ACC112 (cell line): ENCODE data around the gene MCUB.

Experiments
- H2AFZ ChIP-seq: fragments of 200-600 bp; sonication (generic); one replicate; pipeline ENCODE4 v1.6.0; 2017; ENCODE audit warnings: antibody characterized with exemption, low read length; ENCODE audit not compliant: unreplicated experiment
- H3K27ac ChIP-seq: fragments of 200-600 bp; sonication (generic); 2 replicates; pipeline ENCODE4 v1.5.1; 2014; ENCODE audit warnings: low read depth, mild to moderate bottlenecking, antibody characterized with exemption, low read length, moderate library complexity
- H3K27me3 ChIP-seq: fragments of 200-600 bp; sonication (generic); 2 replicates; pipeline ENCODE4 v1.6.1; 2014; ENCODE audit warnings: mild to moderate bottlenecking, antibody characterized with exemption, low read length, moderate library complexity, mixed read lengths; ENCODE audit not compliant: insufficient read depth
- H3K36me3 ChIP-seq: fragments of 200-600 bp; sonication (generic); 2 replicates; pipeline ENCODE4 v1.6.1; 2016; ENCODE audit warnings: mild to moderate bottlenecking, antibody characterized with exemption, low read length, moderate library complexity, mixed read lengths; ENCODE audit not compliant: insufficient read depth
- H3K4me1 ChIP-seq: fragments of 200-600 bp; sonication (generic); one replicate; pipeline ENCODE4 v1.6.1; 2016; ENCODE audit warnings: low read length, mixed read lengths; ENCODE audit not compliant: insufficient read depth, unreplicated experiment, control insufficient read depth
- H3K4me3 ChIP-seq: fragments of 200-600 bp; sonication (generic); 2 replicates; pipeline ENCODE4 v1.5.1; 2014; ENCODE audit warnings: mild to moderate bottlenecking, low read depth, low read length
- H3K79me2 ChIP-seq: fragments of 200-600 bp; sonication (generic); one replicate; pipeline ENCODE4 v1.6.0; 2016; ENCODE audit warnings: low read length; ENCODE audit not compliant: control insufficient read depth, unreplicated experiment, insufficient read depth

The MCUB gene

DNA sequence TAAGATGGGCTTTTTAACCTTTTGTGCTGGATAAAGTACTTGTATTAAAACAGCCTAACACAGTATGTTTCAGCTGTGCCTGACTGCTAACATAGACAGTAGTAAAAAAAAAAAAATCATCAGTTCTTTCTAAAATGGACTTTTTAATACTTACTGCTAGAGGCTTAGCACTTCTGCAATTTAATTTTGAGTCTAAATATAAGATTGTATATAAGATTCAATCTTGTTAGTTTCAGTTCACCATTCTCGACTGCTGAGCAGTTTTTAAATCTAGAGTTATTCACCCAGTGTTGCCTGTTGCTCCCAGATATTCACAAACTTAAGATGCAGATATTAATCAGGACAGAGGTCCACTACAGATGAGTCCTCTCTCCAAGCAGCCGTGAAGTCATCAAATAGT, 163.1 kb downstream of the MCUB start:
- Histone ChIP-seq H2AFZ (no peak overlapping the region), H3K4me1 (peaks cover 3% of the 10 kb centered on the region), H3K79me2 (peaks cover 4% of the 10 kb centered on the region), H3K27me3 (no peaks in the 10 kb centered on the region), H3K27ac (no peak overlapping the region), H3K4me3 (no peak overlapping the region), H3K36me3 (0 out of 2 replicates have a peak, but pooled peaks cover 3% of the 10 kb centered on the region)

DNA sequence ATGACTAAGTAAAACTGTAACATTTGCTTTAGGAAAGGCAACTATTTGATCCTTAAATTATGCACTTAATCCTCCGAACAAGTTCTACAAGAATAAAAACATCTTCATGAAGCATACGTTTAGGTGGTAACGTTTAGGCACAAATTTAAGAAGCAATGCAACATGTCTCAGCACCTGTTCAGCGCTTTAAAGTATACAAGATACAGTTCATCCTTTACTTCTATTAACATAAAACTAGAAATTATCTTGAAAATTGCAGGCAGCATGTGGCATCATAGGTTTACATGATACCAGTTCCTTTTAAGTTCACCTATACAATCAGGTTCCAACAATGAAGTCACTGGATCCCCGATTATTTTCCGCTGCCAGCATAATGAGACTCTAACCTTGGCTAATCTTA, 168.3 kb downstream of the MCUB start:
- Histone ChIP-seq H3K27me3 (no peaks in the 10 kb centered on the region), H2AFZ (no peak overlapping the region), H3K79me2 (peaks cover 4% of the 10 kb centered on the region), H3K4me1 (peaks cover 9% of the 10 kb centered on the region), H3K36me3 (no peaks in the 10 kb centered on the region), H3K27ac (no peak overlapping the region), H3K4me3 (peak overlapping the region; percentile 82)

DNA sequence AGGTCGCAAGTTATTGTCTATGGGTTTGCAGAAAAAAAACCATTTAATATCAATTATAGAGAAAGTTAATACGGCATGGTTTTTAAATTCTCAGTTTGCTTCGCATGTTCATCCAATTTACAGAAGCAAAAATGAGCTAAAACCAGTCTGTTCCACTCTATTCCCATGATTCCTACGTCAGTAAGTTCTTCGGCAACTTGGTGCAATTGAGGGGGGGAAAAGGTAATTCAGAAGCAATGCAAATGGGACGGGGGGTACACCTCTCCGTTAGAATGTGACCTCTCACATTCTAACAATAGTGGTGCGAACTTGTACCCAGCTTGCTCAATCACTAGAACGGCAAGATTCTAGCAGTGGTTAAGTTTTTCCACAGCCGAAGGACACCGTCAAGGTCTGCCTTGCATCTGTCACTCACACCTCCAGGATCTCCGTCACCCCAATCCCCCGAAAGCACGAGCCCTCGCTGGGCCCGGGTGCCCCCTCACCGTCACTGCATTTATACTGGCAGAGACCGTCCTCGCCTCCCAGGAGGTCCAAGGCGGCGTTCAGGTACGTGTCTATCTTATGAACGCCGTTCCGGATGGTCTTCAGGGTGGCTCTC, 169.2 kb downstream of the MCUB start:
- Histone ChIP-seq H3K79me2 (peaks cover 4% of the 10 kb centered on the region), H3K4me1 (peaks cover 9% of the 10 kb centered on the region), H3K36me3 (no peaks in the 10 kb centered on the region), H3K27me3 (no peaks in the 10 kb centered on the region), H3K27ac (no peak overlapping the region), H2AFZ (peak overlapping the region; percentile 97), H3K4me3 (peak overlapping the region; percentile 82)

DNA sequence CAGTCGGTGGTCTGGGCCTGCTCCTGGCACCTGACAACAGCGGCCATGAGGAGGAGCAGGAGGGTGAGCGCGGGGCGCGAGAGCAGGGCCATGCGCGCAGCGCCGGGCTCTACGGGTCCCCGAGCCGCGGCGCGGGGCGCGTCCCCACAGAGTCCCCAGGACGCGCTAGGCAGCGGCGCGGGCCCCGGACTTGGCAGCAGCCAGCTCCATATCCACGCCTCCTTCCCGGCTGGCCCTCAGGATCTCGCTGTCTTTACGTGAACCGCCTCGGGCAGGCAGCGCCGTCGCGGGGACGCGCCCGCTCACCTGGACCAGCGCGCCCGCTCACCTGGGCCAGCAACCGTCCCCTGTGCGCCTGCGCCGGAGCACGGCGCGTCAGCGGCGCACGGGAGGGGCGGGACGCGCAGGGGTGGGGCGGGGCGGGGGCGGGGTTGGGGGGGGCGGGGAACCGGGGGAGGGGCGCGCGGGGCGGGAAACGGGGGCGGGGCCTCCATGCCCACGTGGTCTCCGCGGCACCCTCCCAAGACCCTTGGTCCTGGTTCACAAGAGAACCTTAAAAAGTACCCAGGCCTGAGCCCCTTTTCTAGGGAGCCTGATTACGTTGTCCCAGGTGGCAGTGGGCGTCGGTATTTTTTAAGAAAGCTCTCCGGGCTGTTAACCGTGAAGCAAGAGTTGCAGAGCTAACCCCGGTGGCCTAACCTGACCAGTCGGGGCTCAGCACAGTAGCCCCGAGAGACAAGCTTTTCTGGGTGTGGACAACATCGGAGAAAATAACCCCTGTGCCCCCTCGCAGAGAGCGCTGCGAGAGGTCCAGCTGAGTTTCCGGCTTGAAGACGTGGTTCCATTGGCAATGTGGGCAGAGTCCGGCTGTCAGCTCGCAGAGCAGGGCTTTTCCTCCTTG, 169.9 kb downstream of the MCUB start, which contains the start of gene PLA2G12A:
Gene PLA2G12A, minus strand, starts transcription at position 353 of the 901 bp plus-strand sequence. Its CDS starts 261 bp downstream, at position 92.
- H3K27ac ChIP-seq, result peak within 1 kb of the TSS; percentile 22; the same call in 1 of the 2 replicates
- H3K27me3 ChIP-seq, result no peaks in the 10 kb centered on the region
- H3K4me3 ChIP-seq, result peak within 1 kb of the TSS; percentile 82
- H3K36me3 ChIP-seq, result no peaks in the 10 kb centered on the region
- peaks cover 4% of the 10 kb centered on the region for H3K79me2 ChIP-seq
- H2AFZ ChIP-seq, result peak within 1 kb of the TSS; percentile 98
- peaks cover 9% of the 10 kb centered on the region for H3K4me1 ChIP-seq

DNA sequence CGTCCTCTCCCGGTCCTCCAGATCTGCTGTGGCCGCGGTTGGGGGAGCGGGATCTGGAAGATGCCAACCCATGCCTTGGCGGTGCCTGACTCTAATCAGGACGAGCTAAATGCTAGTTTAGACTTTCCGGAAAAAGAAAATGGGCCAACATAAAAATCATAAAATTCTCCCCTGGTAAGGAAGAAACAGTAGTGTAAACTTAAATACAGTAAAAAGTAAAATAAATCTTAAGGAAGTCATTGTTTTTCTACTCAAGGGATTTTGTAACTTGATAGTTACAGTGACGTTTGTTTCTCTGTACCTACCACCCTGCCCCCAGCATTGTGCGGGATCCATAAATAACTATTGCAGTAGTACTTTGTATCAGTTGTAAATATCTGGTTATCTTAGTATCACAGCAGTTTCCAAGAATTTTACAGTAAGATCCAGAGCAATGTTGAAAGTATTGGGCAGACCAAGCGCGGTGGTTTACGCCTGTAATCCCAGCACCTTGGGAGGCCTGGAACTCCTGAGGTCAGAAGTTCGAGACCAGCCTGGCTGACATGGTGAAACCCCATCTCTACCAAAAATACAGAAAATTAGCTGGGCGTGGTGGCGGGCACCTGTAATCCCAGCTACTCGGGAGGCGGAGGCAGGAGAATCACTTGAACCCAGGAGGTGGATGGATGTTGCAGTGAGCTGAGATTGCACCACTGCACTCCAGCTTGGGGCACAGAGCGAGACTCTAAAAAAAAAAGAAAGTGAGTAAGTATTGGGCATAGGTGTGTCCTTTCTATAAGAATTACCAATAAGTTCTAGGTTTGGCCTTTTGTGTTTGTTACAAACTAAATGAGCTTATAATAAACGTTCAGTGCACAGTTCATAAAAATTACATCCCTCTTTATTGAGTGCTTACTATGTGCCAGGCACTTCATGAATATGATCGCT, 170.8 kb downstream of the MCUB start:
- Histone ChIP-seq H3K4me1 (peaks cover 9% of the 10 kb centered on the region), H3K36me3 (no peaks in the 10 kb centered on the region), H2AFZ (peak overlapping the region; percentile 98), H3K79me2 (peaks cover 3% of the 10 kb centered on the region), H3K27me3 (no peaks in the 10 kb centered on the region), H3K4me3 (peak overlapping the region; percentile 82), H3K27ac (peak overlapping the region; percentile 22; the same call in 1 of the 2 replicates)

DNA sequence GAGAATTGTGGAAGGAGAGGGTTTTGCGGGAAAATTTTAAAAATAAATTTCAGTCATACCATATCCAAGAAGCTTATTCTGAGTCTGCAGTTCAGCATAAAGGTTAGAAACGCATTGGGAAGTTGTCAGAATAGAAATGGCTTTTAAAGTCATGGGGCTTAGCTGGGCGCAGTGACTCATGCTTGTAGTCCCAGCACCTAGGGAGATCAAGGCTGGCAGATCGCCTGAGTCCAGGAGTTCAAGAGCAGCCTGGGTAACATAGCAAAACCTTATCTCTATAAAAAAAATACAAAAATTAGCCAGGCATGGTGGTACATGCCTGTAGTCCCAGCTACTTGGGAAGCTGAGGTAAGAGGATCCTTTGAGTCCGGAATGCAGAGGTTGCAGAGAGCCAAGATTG, 173.7 kb downstream of the MCUB start:
- Histone ChIP-seq H3K79me2 (no peaks in the 10 kb centered on the region), H2AFZ (no peak overlapping the region), H3K27me3 (no peaks in the 10 kb centered on the region), H3K27ac (no peak overlapping the region), H3K36me3 (no peaks in the 10 kb centered on the region), H3K4me1 (peaks cover under 1% of the 10 kb centered on the region), H3K4me3 (no peak overlapping the region)

DNA sequence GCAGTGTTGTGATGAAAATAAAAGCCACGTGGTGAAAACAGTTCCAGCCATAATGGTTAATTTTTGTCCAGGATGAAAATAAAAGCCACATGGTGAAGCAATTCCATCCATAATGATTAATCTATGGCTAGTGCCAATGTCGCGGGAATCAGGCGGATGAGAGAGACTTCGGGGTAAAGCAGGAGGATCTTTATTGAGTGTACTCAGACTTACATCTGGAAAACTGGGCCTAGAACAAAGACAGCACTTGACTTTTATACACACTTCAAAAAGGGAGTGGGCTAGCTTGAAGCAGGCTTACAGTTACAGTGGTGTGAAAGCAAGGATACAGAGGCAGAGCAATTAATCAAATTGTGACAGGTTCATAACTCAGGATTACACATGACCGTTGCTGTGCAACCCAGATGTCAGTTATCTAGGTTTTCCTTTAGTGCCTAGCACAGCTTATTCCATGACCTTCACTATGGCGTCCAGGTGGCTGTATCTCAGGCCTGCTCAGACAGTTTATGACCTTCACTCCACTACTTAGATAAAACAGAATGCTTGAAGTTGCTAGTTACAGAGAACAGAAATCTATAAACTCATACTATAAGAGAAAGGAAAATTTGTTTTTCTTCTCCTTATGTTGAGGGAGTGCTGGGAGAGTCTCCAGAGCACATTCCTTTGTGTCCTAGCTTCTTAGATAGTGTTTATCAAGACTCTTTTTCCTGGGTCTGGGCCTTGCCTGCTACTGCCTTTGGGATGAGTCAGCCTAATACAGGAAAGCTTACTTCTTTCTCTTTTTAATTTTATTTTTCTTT, 175.7 kb downstream of the MCUB start:
- Histone ChIP-seq H2AFZ (no peak overlapping the region), H3K4me1 (no peaks in the 10 kb centered on the region), H3K4me3 (no peak overlapping the region)

More for the DNA sequence above, 175.7 kb downstream of the MCUB start:
- no peaks in the 10 kb centered on the region for H3K79me2 ChIP-seq
- no peaks in the 10 kb centered on the region for H3K36me3 ChIP-seq
- H3K27me3 ChIP-seq, result no peaks in the 10 kb centered on the region
- no peak overlapping the region for H3K27ac ChIP-seq
